B cell (primary cell): Measurements from ENCODE around the gene RNF130. TPM values are rescaled to one million over a fixed set of nuclear protein-coding genes. Genes with fewer than 3 reads are reported as not detected.

Experiments used
- ATAC-seq: fragments of 200-7000 bp; cut with Tn5 transposase; one replicate; pipeline ENCODE4 v1.10.0; 2021; ENCODE audit warnings: low read depth, mild to moderate bottlenecking, moderate number of reproducible peaks, moderate library complexity
- CTCF ChIA-PET: fragments of 350-600 bp; sonication (Branson Sonifier 250); formaldehyde crosslinking; loops from one replicate; lab custom pipeline; 2021; ENCODE audit warnings: antibody characterized with exemption, inconsistent platforms; lab: Charles Lee
- POLR2A ChIA-PET: fragments of 350-600 bp; sonication (Branson Sonifier 250); formaldehyde crosslinking; loops from one replicate; lab custom pipeline; 2021; ENCODE audit warnings: antibody characterized with exemption; lab: Charles Lee
- DNase-seq: peaks from one replicate; pipeline ENCODE4 v3.0.0; 2013
- H2AFZ ChIP-seq: 2 replicates; pipeline ENCODE4 v1.6.1; 2012; ENCODE audit warnings: mild to moderate bottlenecking, low read depth, low read length; ENCODE audit not compliant: insufficient read depth, poor library complexity, severe bottlenecking
- H3K27ac ChIP-seq, 2 donors: 1 replicate in 1 of 2; 2 replicates in 1 of 2; pipeline ENCODE4 v1.5.1; 2012 to 2013; ENCODE audit warnings: low read length in 2 of 2, mild to moderate bottlenecking in 2 of 2, moderate library complexity in 1 of 2
- H3K27me3 ChIP-seq, 4 experiments: fragments of 200-600 bp in 1 of 4; sonication (generic) in 1 of 4; replicated peaks in 1 of 4; 1 replicate in 2 of 4; 2 replicates in 2 of 4; pipeline versions ENCODE4 v1.6.1 to v1.7.0; 2013 to 2016; ENCODE audit warnings: low read length in 3 of 4, mild to moderate bottlenecking in 2 of 4, mixed read lengths in 1 of 4, moderate library complexity in 1 of 4; ENCODE audit not compliant: insufficient read depth in 4 of 4, control insufficient read depth in 3 of 4; ENCODE audit errors: control extremely low read depth in 1 of 4
- H3K36me3 ChIP-seq, 2 experiments: replicated peaks in 1 of 2; 1 replicate in 1 of 2; 2 replicates in 1 of 2; pipeline versions ENCODE4 v1.6.1 to v1.7.1; 2013; ENCODE audit warnings: low read length in 1 of 2; ENCODE audit not compliant: insufficient read depth in 2 of 2, control insufficient read depth in 1 of 2; ENCODE audit errors: control extremely low read depth in 1 of 2, extremely low read depth in 1 of 2
- H3K4me1 ChIP-seq, 2 donors: fragments of 200-600 bp in 1 of 2; sonication (generic) in 1 of 2; 1 replicate in 1 of 2; 2 replicates in 1 of 2; pipeline versions ENCODE4 v1.5.1 to v1.6.1; 2013 to 2017; ENCODE audit warnings: low read length in 2 of 2; ENCODE audit not compliant: control insufficient read depth in 2 of 2, insufficient read depth in 2 of 2
- H3K4me2 ChIP-seq: replicated peaks from 2 replicates; pipeline ENCODE3; 2012; ENCODE audit warnings: mild to moderate bottlenecking, low read depth, low read length; ENCODE audit not compliant: poor library complexity, severe bottlenecking
- H3K4me3 ChIP-seq, 5 experiments: fragments of 200-600 bp in 1 of 5; sonication (generic) in 1 of 5; 1 replicate in 3 of 5; 2 replicates in 2 of 5; pipeline versions ENCODE4 v1.5.1 to v1.7.0; 2011 to 2016; ENCODE audit warnings: low read length in 4 of 5, mild to moderate bottlenecking in 4 of 5, low read depth in 2 of 5, control low read depth in 1 of 5, moderate library complexity in 1 of 5; ENCODE audit not compliant: insufficient read depth in 1 of 5; ENCODE audit errors: control extremely low read depth in 1 of 5, extremely low read depth in 1 of 5
- H3K79me2 ChIP-seq: fragments of 200-600 bp; sonication (generic); one replicate; pipeline ENCODE4 v1.6.0; 2016; ENCODE audit warnings: low read length; ENCODE audit not compliant: control insufficient read depth, insufficient read depth
- H3K9ac ChIP-seq: fragments of 200-600 bp; sonication (generic); 2 replicates; pipeline ENCODE4 v1.6.1; 2017; ENCODE audit warnings: mild to moderate bottlenecking, low read length, moderate library complexity
- H3K9me3 ChIP-seq, 3 donors: one replicate each; pipeline versions ENCODE4 v1.6.1 to v1.7.1; 2013; ENCODE audit warnings: low read length in 2 of 3; ENCODE audit not compliant: control insufficient read depth in 2 of 3, insufficient read depth in 1 of 3; ENCODE audit errors: control extremely low read depth in 1 of 3
- H4K20me1 ChIP-seq: 2 replicates; pipeline ENCODE4 v1.6.0; 2012; ENCODE audit warnings: mild to moderate bottlenecking, low read length; ENCODE audit not compliant: insufficient read depth, control insufficient read depth, poor library complexity, severe bottlenecking
- H3K27ac Mint-ChIP-seq: one replicate; pipeline ENCODE4 v1.8.0; 2021; ENCODE audit warnings: mixed read lengths
- H3K27me3 Mint-ChIP-seq: one replicate; pipeline ENCODE4 v1.8.0; 2021; ENCODE audit warnings: mixed read lengths
- H3K4me1 Mint-ChIP-seq: one replicate; pipeline ENCODE4 v1.8.0; 2021; ENCODE audit warnings: mixed read lengths
- H3K4me3 Mint-ChIP-seq: one replicate; pipeline ENCODE4 v1.8.0; 2021; ENCODE audit warnings: mixed read lengths
- H3K9me3 Mint-ChIP-seq: one replicate; pipeline ENCODE4 v1.8.0; 2022; ENCODE audit warnings: mixed read lengths; ENCODE audit not compliant: insufficient read depth
- CTCF ChIP-seq: fragments of 200-600 bp; IDR thresholded peaks from one replicate; pipeline ENCODE4 v1.8.0; 2022; ENCODE audit warnings: antibody characterized with exemption, mild to moderate bottlenecking
- EZH2 ChIP-seq: IDR thresholded peaks from 2 replicates; pipeline ENCODE4 v1.6.1; 2012; ENCODE audit warnings: borderline replicate concordance, low read depth, mild to moderate bottlenecking, moderate library complexity, low read length; ENCODE audit not compliant: insufficient read depth, poor library complexity, severe bottlenecking
- WGBS: methylation state at CpG from one replicate; pipeline ENCODE4 v1.1.5; 2013; ENCODE audit warnings: missing lambda C conversion rate; ENCODE audit not compliant: insufficient coverage; 5-methylcytosine and 5-hydroxymethylcytosine counted together
- intact Hi-C: fragments of 100-400 bp; cut with micrococcal nuclease; formaldehyde crosslinking; loops from one replicate; pipeline ENCODE4 v1.10.0; 2022
- polyA plus RNA-seq: library from polyadenylated mRNA; depleted of rRNA; stranded (reverse); fragments of >200 nt; gene quantifications from 2 replicates; pipeline ENCODE4 v1.2.3, GENCODE V29; 2012
- total RNA-seq, 2 donors: library from RNA; stranded (reverse); fragments of 120-200 nt in 1 of 2; gene quantifications; 1 replicate in 1 of 2; 2 replicates in 1 of 2; pipeline versions ENCODE4 v1.2.3 to v1.2.4, GENCODE V29; 2013 to 2022

Gene RNF130
- total and polyA plus RNA-seq, 2 donors (not counting 1 experiment from before 2014, with no cell fraction given) = 18.1 to 25.8 TPM

- ATAC-seq (no peak), DNase-seq (no peak)
- POLR2A ChIA-PET = no interaction called here
- no peak overlapping the region for H3K4me2 ChIP-seq
- H4K20me1 ChIP-seq = no peaks in the 10 kb centered on the region
- no peak overlapping the region for H3K27ac ChIP-seq
- TF ChIP-seq CTCF (no peak), EZH2 (no peak)
- H3K79me2 ChIP-seq = peaks cover 15% of the 10 kb centered on the region
- Mint-ChIP-seq H3K27ac (no peak overlapping the region), H3K4me1 (peaks cover 30% of the 10 kb centered on the region), H3K27me3 (no peaks in the 10 kb centered on the region), H3K4me3 (no peak overlapping the region), H3K9me3 (no peaks in the 10 kb centered on the region)
- 78% methylated on average over 1 of the region's 4 CpGs for WGBS
- H3K36me3 ChIP-seq = no peaks in the 10 kb centered on the region
- peaks cover 25 to 30% of the 10 kb centered on the region in 2 donors for H3K4me1 ChIP-seq
- H3K9me3 ChIP-seq = peaks cover 0 to 5% (median 0%) of the 10 kb centered on the region in 3 donors
- no peak overlapping the region for H2AFZ ChIP-seq
- H3K27me3 ChIP-seq = no peaks in the 10 kb centered on the region
- H3K9ac ChIP-seq = no peak overlapping the region
- no peak overlapping the region for H3K4me3 ChIP-seq
- intact Hi-C loops = no loop called here
- CTCF ChIA-PET = interaction anchor here (0.5 kb wide), 1 partner anchor 322 kb away, joined by 3 read pairs; no protein-coding TSS in a partner anchor
These were observed 3.6 kb downstream of the RNF130 start for GRCh38 chr5:180067986-180068385.

GRCh38 chr5:180060192-180060591 is 11.4 kb downstream of the RNF130 start:
- no peaks in the 10 kb centered on the region for H3K9me3 Mint-ChIP-seq
- H3K4me1 Mint-ChIP-seq = peaks cover 2% of the 10 kb centered on the region
- Histone ChIP-seq H3K9ac (no peak overlapping the region), H2AFZ (no peak overlapping the region), H3K9me3 (no peaks in the 10 kb centered on the region), H3K36me3 (no peaks in the 10 kb centered on the region), H3K4me2 (no peak overlapping the region), H3K27ac (no peak overlapping the region), H3K79me2 (peaks cover 33% of the 10 kb centered on the region), H3K4me1 (no peaks in the 10 kb centered on the region), H3K4me3 (no peak overlapping the region), H4K20me1 (peaks cover 15% of the 10 kb centered on the region), H3K27me3 (no peaks in the 10 kb centered on the region)
- POLR2A ChIA-PET = no interaction called here
- H3K27me3 Mint-ChIP-seq = no peaks in the 10 kb centered on the region
- no peak for ATAC-seq
- H3K4me3 Mint-ChIP-seq = no peak overlapping the region
- no peak overlapping the region for H3K27ac Mint-ChIP-seq
- TF ChIP-seq CTCF = no peak
- no peak for TF ChIP-seq EZH2
- CTCF ChIA-PET = no interaction called here
- DNase-seq = no peak
- intact Hi-C loops = no loop called here
- 96% methylated on average over 5 of the region's 7 CpGs for WGBS
